ENCODE data around the gene TAS2R60. TPM values are rescaled to one million over a fixed set of nuclear protein-coding genes. Genes with fewer than 3 reads are reported as not detected.

The TAS2R60 gene
- total and polyA plus RNA-seq, 2 of the 8 experiments (the other 6 are each of a cell fraction or from before 2014, with no cell fraction given), result 0.15 to 0.32 TPM

GRCh38 chr7:143415742-143416397 lies 27.4 kb upstream of the TAS2R60 start:
- H3K23ac ChIP-seq (ENCODE audit: insufficient read length), result no peak overlapping the region
- H2BK5ac ChIP-seq (ENCODE audit: low read depth, low read length), result no peak overlapping the region
- no peak overlapping the region for H2AFZ ChIP-seq (ENCODE audit: low read length)
- H3K4ac ChIP-seq (replicated peaks; ENCODE audit: insufficient read length, low read depth, low read length), result no peak overlapping the region
- 82 to 100% methylated on average over 1 to 8 of the region's 8 CpGs for WGBS, 2 experiments (ENCODE audit: extremely low coverage in 1 of 2, insufficient coverage in 1 of 2, insufficient read length in 1 of 2, insufficient replicate concordance in 2 of 2, low coverage in 1 of 2, low lambda C conversion rate in 2 of 2, missing lambda C conversion rate in 1 of 2)
- H3K23me2 ChIP-seq (ENCODE audit: low read depth, low read length), result no peaks in the 10 kb centered on the region
- no peak overlapping the region for H4K5ac ChIP-seq (ENCODE audit: insufficient read length, low read depth, low read length)
- FAIRE-seq (no peak), DNase-seq (ENCODE audit: low read depth in 1 of 2, low spot score in 2 of 2) (no peak)
- no peak overlapping the region for H2BK12ac ChIP-seq (ENCODE audit: low read depth, low read length)
- H2BK15ac ChIP-seq (ENCODE audit: low read length), result no peak overlapping the region
- H3K27ac ChIP-seq (ENCODE audit: low read depth, low read length), result no peak overlapping the region
- H3K79me1 ChIP-seq (ENCODE audit: low read depth, low read length), result no peaks in the 10 kb centered on the region
- no peak overlapping the region for H4K8ac ChIP-seq (ENCODE audit: extremely low read depth, insufficient read depth, low read length)
- no peak overlapping the region for H4K91ac ChIP-seq (replicated peaks; ENCODE audit: insufficient read length, low read length)
- H3K9me3 ChIP-seq (ENCODE audit: insufficient read depth in 2 of 2, low read depth in 1 of 2, low read length in 1 of 2), result peaks cover 0 to 5% of the 10 kb centered on the region in 2 experiments; a peak in 2 of 4 replicates
- H3K4me3 ChIP-seq (ENCODE audit: extremely low read depth in 1 of 4, insufficient read depth in 2 of 4, low read depth in 3 of 4, low read length in 4 of 4), result no peak overlapping the region
- H3K36me3 ChIP-seq (ENCODE audit: control insufficient read depth in 2 of 4, insufficient read depth in 4 of 4, low read length in 3 of 4), result no peaks in the 10 kb centered on the region
- no peaks in the 10 kb centered on the region for H3K27me3 ChIP-seq (replicated peaks in 1 of 4; ENCODE audit: control insufficient read depth in 3 of 4, extremely low read depth in 1 of 4, insufficient read depth in 3 of 4, low read length in 3 of 4)
- CTCF ChIA-PET (ENCODE audit: partially characterized antibody), result interaction anchor here (0.5 to 5.2 kb wide), 34 partner anchors 8 to 1238 kb away, joined by 3 to 65 read pairs (median 4); partner anchors contain the start of genes CLCN1, EPHA1 and OR6V1
- no peak overlapping the region for H3K9ac ChIP-seq (replicated peaks in 1 of 4; ENCODE audit: extremely low read depth in 1 of 4, low read depth in 3 of 4, low read length in 3 of 4)
- no peaks in the 10 kb centered on the region for H3K79me2 ChIP-seq (ENCODE audit: control insufficient read depth in 1 of 2, insufficient read depth in 2 of 2, low read length in 2 of 2)
- POLR2A ChIA-PET (ENCODE audit: partially characterized antibody), result interaction anchor here (1.5 to 1.9 kb wide), 2 partner anchors 10 to 27 kb away, joined by 6 to 7 read pairs; no protein-coding TSS in a partner anchor
- H2AK5ac ChIP-seq (ENCODE audit: low read depth, low read length), result no peak overlapping the region
- no peak overlapping the region for H3K14ac ChIP-seq (ENCODE audit: insufficient read length)
- peaks cover 4 to 13% (median 7%) of the 10 kb centered on the region in 4 experiments; a peak in 6 of 7 replicates for H3K4me1 ChIP-seq (replicated peaks in 1 of 4; ENCODE audit: control insufficient read depth in 3 of 4, insufficient read depth in 4 of 4, low read length in 3 of 4)
- H3K18ac ChIP-seq (ENCODE audit: extremely low read depth, low read length), result no peak overlapping the region
- no peak overlapping the region for H2BK20ac ChIP-seq (ENCODE audit: low read length)
- H3K56ac ChIP-seq (replicated peaks; ENCODE audit: insufficient read length, low read depth, low read length), result no peak overlapping the region
- H4K20me1 ChIP-seq (replicated peaks in 1 of 2; ENCODE audit: control insufficient read depth in 1 of 2, insufficient read depth in 2 of 2, low read length in 2 of 2), result no peaks in the 10 kb centered on the region
- H2BK120ac ChIP-seq (replicated peaks; ENCODE audit: low read depth, low read length), result no peak overlapping the region
- no peak overlapping the region for H3K4me2 ChIP-seq (ENCODE audit: insufficient read depth in 1 of 2, low read depth in 2 of 2, low read length in 2 of 2)
